Naive thymus-derived CD4-positive, alpha-beta T cell (primary cell): ENCODE measurements around the gene PDZD7. TPM values are rescaled to one million over a fixed set of nuclear protein-coding genes. Genes with fewer than 3 reads are reported as not detected.

Experiments
- ATAC-seq: fragments of 150-1000 bp; cut with Tn5 transposase; 2 replicates; pipeline ENCODE4 v1.10.0; 2021; ENCODE audit warnings: mild to moderate bottlenecking, moderate library complexity
- CTCF ChIA-PET: fragments of 350-600 bp; sonication (Branson Sonifier 250); formaldehyde crosslinking; loops from one replicate; lab custom pipeline; 2021; ENCODE audit warnings: antibody characterized with exemption; lab: Charles Lee
- POLR2A ChIA-PET: fragments of 350-600 bp; sonication (Branson Sonifier 250); formaldehyde crosslinking; loops from one replicate; lab custom pipeline; 2021; ENCODE audit warnings: antibody characterized with exemption, inconsistent platforms; lab: Charles Lee
- DNase-seq, 9 donors: peaks; one replicate each; pipeline versions ENCODE4 v3.0.0 to v3.0.0-alpha.2; 2020 to 2022; ENCODE audit warnings: mixed read lengths in 1 of 9
- H3K27ac ChIP-seq: one replicate; pipeline ENCODE4 v1.7.0; 2013; ENCODE audit warnings: mild to moderate bottlenecking, low read depth, low read length, moderate library complexity
- H3K27me3 ChIP-seq, 2 donors: one replicate each; pipeline ENCODE4 v1.7.0; 2013; ENCODE audit warnings: low read length in 2 of 2, mild to moderate bottlenecking in 2 of 2, moderate library complexity in 2 of 2; ENCODE audit not compliant: control insufficient read depth in 2 of 2, insufficient read depth in 2 of 2
- H3K36me3 ChIP-seq, 3 experiments: 1 replicate in 2 of 3; 2 replicates in 1 of 3; pipeline ENCODE4 v1.7.0; 2013; ENCODE audit warnings: low read length in 3 of 3, mild to moderate bottlenecking in 3 of 3, moderate library complexity in 1 of 3; ENCODE audit not compliant: insufficient read depth in 3 of 3, control insufficient read depth in 2 of 3
- H3K4me1 ChIP-seq, 2 donors: one replicate each; pipeline ENCODE4 v1.7.0; 2013; ENCODE audit warnings: low read length in 2 of 2, mild to moderate bottlenecking in 2 of 2, moderate library complexity in 1 of 2; ENCODE audit not compliant: control insufficient read depth in 2 of 2, insufficient read depth in 2 of 2
- H3K4me3 ChIP-seq: 2 replicates; pipeline ENCODE4 v1.7.0; 2013; ENCODE audit warnings: mild to moderate bottlenecking, low read length
- H3K9me3 ChIP-seq, 3 experiments: 1 replicate in 2 of 3; 2 replicates in 1 of 3; pipeline ENCODE4 v1.7.0; 2013; ENCODE audit warnings: low read length in 3 of 3; ENCODE audit not compliant: control insufficient read depth in 2 of 3
- H3K27ac Mint-ChIP-seq, 9 donors: one replicate each; pipeline ENCODE4 v1.8.0; 2020 to 2022; ENCODE audit warnings: mixed read lengths in 9 of 9, mild to moderate bottlenecking in 8 of 9, moderate library complexity in 5 of 9, inconsistent platforms in 2 of 9
- H3K27me3 Mint-ChIP-seq, 5 donors: one replicate each; pipeline ENCODE4 v1.8.0; 2021 to 2022; ENCODE audit warnings: mixed read lengths in 5 of 5, mild to moderate bottlenecking in 1 of 5
- H3K36me3 Mint-ChIP-seq, 5 donors: one replicate each; pipeline ENCODE4 v1.8.0; 2020 to 2022; ENCODE audit warnings: mixed read lengths in 5 of 5, mild to moderate bottlenecking in 3 of 5, inconsistent platforms in 1 of 5
- H3K4me1 Mint-ChIP-seq, 7 donors: one replicate each; pipeline ENCODE4 v1.8.0; 2020 to 2022; ENCODE audit warnings: mixed read lengths in 7 of 7, mild to moderate bottlenecking in 3 of 7, inconsistent platforms in 1 of 7
- H3K4me3 Mint-ChIP-seq, 10 donors: one replicate each; pipeline ENCODE4 v1.8.0; 2020 to 2022; ENCODE audit warnings: mild to moderate bottlenecking in 10 of 10, mixed read lengths in 10 of 10, moderate library complexity in 6 of 10, inconsistent platforms in 2 of 10
- H3K9me3 Mint-ChIP-seq, 11 donors: one replicate each; pipeline ENCODE4 v1.8.0; 2020 to 2022; ENCODE audit warnings: mixed read lengths in 11 of 11, mild to moderate bottlenecking in 4 of 11, inconsistent platforms in 1 of 11, moderate library complexity in 1 of 11
- intact Hi-C, 2 donors: fragments of 100-400 bp; cut with micrococcal nuclease; formaldehyde crosslinking; loops; one replicate each; pipeline ENCODE4 v1.15.1; 2023
- polyA plus RNA-seq, 2 donors: library from polyadenylated mRNA; unstranded; fragments of 300-500 nt; fragmentation: Illumina TruSeq; gene quantifications; one replicate each; pipeline ENCODE4 v1.2.3, GENCODE V29; 2021
- total RNA-seq, 6 experiments: library from RNA in 5 of 6; stranded (reverse) in 5 of 6; gene quantifications; 1 replicate in 5 of 6; 2 replicates in 1 of 6; pipeline ENCODE4 v1.2.3 and lab custom pipeline; 2021 to 2026

PDZD7 gene
- total and polyA plus RNA-seq, 7 experiments from 2014 or later: 0.65 to 2.8 (median 1.1) TPM

- Histone ChIP-seq H3K4me1 (peaks cover 4 to 12% of the 10 kb centered on the region in 2 donors), H3K9me3 (no peaks in the 10 kb centered on the region), H3K36me3 (no peaks in the 10 kb centered on the region), H3K27ac (no peak overlapping the region), H3K4me3 (peak overlapping the region; percentile 43), H3K27me3 (no peaks in the 10 kb centered on the region)
- DNase-seq: peak in 4 of 9 donors; percentile 14 to 39 (median 20)
- Mint-ChIP-seq H3K27me3 (peaks cover 0 to 5% (median 0%) of the 10 kb centered on the region in 5 donors), H3K9me3 (no peaks in the 10 kb centered on the region), H3K27ac (peak overlapping the region in 3 of 9 donors; percentile 9 to 44 (median 24)), H3K36me3 (peaks cover 0 to 4% (median 1%) of the 10 kb centered on the region in 5 donors), H3K4me3 (peak overlapping the region; percentile 53 to 81 (median 68)), H3K4me1 (peaks cover 4 to 18% (median 14%) of the 10 kb centered on the region in 7 donors)
- CTCF ChIA-PET: interaction anchor here (2.1 kb wide), 1 partner anchor 41 kb away, joined by 13 read pairs; no protein-coding TSS in a partner anchor
- ATAC-seq: peak; percentile 66
- POLR2A ChIA-PET: interaction anchor here (3.2 kb wide), 1 partner anchor 27 kb away, joined by 17 read pairs; no protein-coding TSS in a partner anchor
- intact Hi-C loops: no loop called here
Measured at GRCh38 chr10:100970076-100970913, 60.6 kb downstream of the PDZD7 start.

GRCh38 chr10:100969187-100970075 lies 61.5 kb downstream of the PDZD7 start, which contains the start of gene SEMA4G:
Gene SEMA4G, plus strand, starts transcription at chr10:100969504. Its CDS starts 3,409 bp downstream, at chr10:100972913.
- intact Hi-C loops: loop anchor here (1.0 to 2.0 kb wide), 4 partner anchors 18 to 45 kb away; partner anchors contain the start of genes MRPL43 (in 2 of the 2) and TWNK (in 2 of the 2)
- POLR2A ChIA-PET: interaction anchor here (1.1 to 3.2 kb wide), 2 partner anchors 18 to 28 kb away, joined by 3 to 17 read pairs; partner anchors contain the start of genes MRPL43 and TWNK

GRCh38 chr10:100968863-100969186 lies 62.1 kb downstream of the PDZD7 start:
- Histone ChIP-seq H3K27ac (no peak overlapping the region), H3K4me3 (peak overlapping the region; percentile 49), H3K36me3 (no peaks in the 10 kb centered on the region), H3K27me3 (no peaks in the 10 kb centered on the region), H3K4me1 (peaks cover 4 to 12% of the 10 kb centered on the region in 2 donors), H3K9me3 (no peaks in the 10 kb centered on the region)
- peaks cover 0 to 5% (median 0%) of the 10 kb centered on the region in 5 donors for H3K27me3 Mint-ChIP-seq
- H3K4me1 Mint-ChIP-seq: peaks cover 4 to 18% (median 14%) of the 10 kb centered on the region in 7 donors
- H3K27ac Mint-ChIP-seq: peak overlapping the region in 3 of 9 donors; percentile 1 to 83 (median 24)
- intact Hi-C loops: loop anchor here (1.0 to 2.0 kb wide), 4 partner anchors 18 to 45 kb away; partner anchors contain the start of genes MRPL43 (in 2 of the 2) and TWNK (in 2 of the 2)
- CTCF ChIA-PET: interaction anchor here (0.5 to 4.7 kb wide), 4 partner anchors 16 to 46 kb away, joined by 3 to 18 read pairs (median 8); no protein-coding TSS in a partner anchor
- POLR2A ChIA-PET: interaction anchor here (1.1 to 3.2 kb wide), 2 partner anchors 18 to 29 kb away, joined by 3 to 17 read pairs; partner anchors contain the start of genes MRPL43 and TWNK
- no peak for DNase-seq
- H3K4me3 Mint-ChIP-seq: peak overlapping the region in 9 of 10 donors; percentile 53 to 81 (median 68)
- no peaks in the 10 kb centered on the region for H3K9me3 Mint-ChIP-seq
- ATAC-seq: no peak
- H3K36me3 Mint-ChIP-seq: peaks cover 0 to 4% (median 1%) of the 10 kb centered on the region in 5 donors

More at GRCh38 chr10:100969187-100970075, 61.5 kb downstream of the PDZD7 start, which contains the start of gene SEMA4G:
- Histone ChIP-seq H3K9me3 (no peaks in the 10 kb centered on the region), H3K27me3 (no peaks in the 10 kb centered on the region), H3K36me3 (no peaks in the 10 kb centered on the region), H3K4me1 (peaks cover 4 to 12% of the 10 kb centered on the region in 2 donors), H3K27ac (peak within 1 kb of the TSS; percentile 30), H3K4me3 (peak within 1 kb of the TSS; percentile 49)
- CTCF ChIA-PET: interaction anchor here (0.9 to 4.7 kb wide), 3 partner anchors 19 to 45 kb away, joined by 4 to 18 read pairs (median 13); no protein-coding TSS in a partner anchor
- Mint-ChIP-seq H3K4me3 (peak within 1 kb of the TSS; percentile 53 to 81 (median 73)), H3K27me3 (peaks cover 0 to 5% (median 0%) of the 10 kb centered on the region in 5 donors), H3K27ac (peak within 1 kb of the TSS in 3 of 9 donors; percentile 1 to 83 (median 24)), H3K36me3 (peaks cover 0 to 4% (median 1%) of the 10 kb centered on the region in 5 donors), H3K9me3 (no peaks in the 10 kb centered on the region), H3K4me1 (peaks cover 4 to 18% (median 14%) of the 10 kb centered on the region in 7 donors)
- ATAC-seq (peak; percentile 79), DNase-seq (peak in 8 of 9 donors; percentile 26 to 53 (median 38))

GRCh38 chr10:100968062-100968736 lies 62.7 kb downstream of the PDZD7 start:
- no peak overlapping the region for H3K4me3 ChIP-seq
- ChIA-PET CTCF (interaction anchor here (0.5 to 4.7 kb wide), 5 partner anchors 16 to 48 kb away, joined by 3 to 18 read pairs (median 6); no protein-coding TSS in a partner anchor), POLR2A (interaction anchor here (1.1 to 3.2 kb wide), 2 partner anchors 19 to 29 kb away, joined by 3 to 17 read pairs; partner anchors contain the start of genes MRPL43 and TWNK)
- no peak overlapping the region for H3K27ac ChIP-seq
- Mint-ChIP-seq H3K4me3 (peak overlapping the region; percentile 53 to 81 (median 73)), H3K9me3 (no peaks in the 10 kb centered on the region), H3K36me3 (peaks cover 0 to 4% (median 1%) of the 10 kb centered on the region in 5 donors), H3K27ac (peak overlapping the region in 3 of 9 donors; percentile 1 to 83 (median 24)), H3K4me1 (peaks cover 4 to 18% (median 14%) of the 10 kb centered on the region in 7 donors), H3K27me3 (peaks cover 0 to 5% (median 0%) of the 10 kb centered on the region in 5 donors)
- H3K9me3 ChIP-seq: no peaks in the 10 kb centered on the region
- no peaks in the 10 kb centered on the region for H3K27me3 ChIP-seq
- peaks cover 4 to 12% of the 10 kb centered on the region in 2 donors for H3K4me1 ChIP-seq
- H3K36me3 ChIP-seq: no peaks in the 10 kb centered on the region
- no peak for DNase-seq
- no peak for ATAC-seq
- intact Hi-C loops: loop anchor here in 1 of 2 donors (2.0 kb wide), 1 partner anchor 45 kb away; no protein-coding TSS in a partner anchor

GRCh38 chr10:100967332-100967731 lies 63.6 kb downstream of the PDZD7 start:
- Histone ChIP-seq H3K4me3 (no peak overlapping the region), H3K9me3 (no peaks in the 10 kb centered on the region), H3K36me3 (peaks cover 0 to under 1% (median 0%) of the 10 kb centered on the region in 3 experiments), H3K4me1 (peaks cover 4 to 12% of the 10 kb centered on the region in 2 donors), H3K27me3 (no peaks in the 10 kb centered on the region), H3K27ac (no peak overlapping the region)
- Mint-ChIP-seq H3K4me1 (peaks cover 4 to 18% (median 14%) of the 10 kb centered on the region in 7 donors), H3K36me3 (peaks cover 0 to 10% (median 4%) of the 10 kb centered on the region in 5 donors), H3K27me3 (peaks cover 0 to 5% (median 0%) of the 10 kb centered on the region in 5 donors), H3K27ac (no peak overlapping the region), H3K4me3 (no peak overlapping the region), H3K9me3 (no peaks in the 10 kb centered on the region)
- intact Hi-C loops: no loop called here
- DNase-seq (no peak), ATAC-seq (no peak)
- ChIA-PET CTCF (interaction anchor here (0.8 to 4.7 kb wide), 2 partner anchors 47 to 49 kb away, joined by 6 to 18 read pairs; no protein-coding TSS in a partner anchor), POLR2A (interaction anchor here (0.9 to 3.2 kb wide), 2 partner anchors 18 to 30 kb away, joined by 3 to 17 read pairs; no protein-coding TSS in a partner anchor)
